Coronary artery (tissue), 2 donors: ENCODE data around the gene IGHMBP2.

Source experiments
- DNase-seq: peaks from one replicate; pipeline ENCODE4 v3.0.0-alpha.2; 2017; ENCODE audit warnings: low spot score
- H3K27ac ChIP-seq, 2 donors: fragments of 200-600 bp; sonication (generic); one replicate each; pipeline ENCODE4 v1.5.1; 2016 to 2019
- H3K4me3 ChIP-seq: fragments of 200-600 bp; sonication (generic); 2 replicates; pipeline ENCODE4 v1.5.1; 2016; ENCODE audit warnings: mild to moderate bottlenecking, moderate library complexity
- TF ChIP-seq, protein P1 (sequence below): fragments of 200-600 bp; sonication (generic); IDR thresholded peaks from one replicate; pipeline ENCODE4 v1.5.1; 2019; ENCODE audit warnings: antibody characterized with exemption

IGHMBP2 gene

DNA sequence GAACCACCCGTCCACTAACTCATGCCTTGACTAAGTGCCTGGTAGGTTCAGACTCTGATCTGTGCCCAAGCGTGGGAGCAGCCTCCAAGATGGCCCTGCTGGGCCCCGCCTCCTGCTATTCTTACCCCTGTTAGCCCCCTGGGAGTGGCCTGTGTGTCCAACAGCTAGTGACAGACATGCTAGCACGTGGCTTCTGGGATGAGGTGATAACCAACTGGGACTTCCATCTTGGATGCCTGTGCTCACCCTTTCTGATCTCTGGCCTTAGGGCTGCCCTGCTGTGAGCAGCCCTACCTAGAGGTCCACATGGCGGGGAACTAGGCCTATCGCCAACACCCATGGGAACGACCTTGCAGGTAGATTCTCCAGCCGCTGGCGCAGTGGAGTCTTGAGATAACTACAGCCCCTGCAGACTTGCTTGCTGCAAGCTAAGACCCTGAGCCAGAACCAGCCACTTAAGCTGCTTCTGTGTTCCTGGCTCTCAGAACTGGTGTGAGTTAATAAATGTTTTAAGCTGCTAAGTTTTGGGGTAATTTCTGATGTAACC, 2.8 kb upstream of the IGHMBP2 start:
- no peak overlapping the region for H3K4me3 ChIP-seq
- DNase-seq, result no peak
- TF ChIP-seq, protein P1, sequence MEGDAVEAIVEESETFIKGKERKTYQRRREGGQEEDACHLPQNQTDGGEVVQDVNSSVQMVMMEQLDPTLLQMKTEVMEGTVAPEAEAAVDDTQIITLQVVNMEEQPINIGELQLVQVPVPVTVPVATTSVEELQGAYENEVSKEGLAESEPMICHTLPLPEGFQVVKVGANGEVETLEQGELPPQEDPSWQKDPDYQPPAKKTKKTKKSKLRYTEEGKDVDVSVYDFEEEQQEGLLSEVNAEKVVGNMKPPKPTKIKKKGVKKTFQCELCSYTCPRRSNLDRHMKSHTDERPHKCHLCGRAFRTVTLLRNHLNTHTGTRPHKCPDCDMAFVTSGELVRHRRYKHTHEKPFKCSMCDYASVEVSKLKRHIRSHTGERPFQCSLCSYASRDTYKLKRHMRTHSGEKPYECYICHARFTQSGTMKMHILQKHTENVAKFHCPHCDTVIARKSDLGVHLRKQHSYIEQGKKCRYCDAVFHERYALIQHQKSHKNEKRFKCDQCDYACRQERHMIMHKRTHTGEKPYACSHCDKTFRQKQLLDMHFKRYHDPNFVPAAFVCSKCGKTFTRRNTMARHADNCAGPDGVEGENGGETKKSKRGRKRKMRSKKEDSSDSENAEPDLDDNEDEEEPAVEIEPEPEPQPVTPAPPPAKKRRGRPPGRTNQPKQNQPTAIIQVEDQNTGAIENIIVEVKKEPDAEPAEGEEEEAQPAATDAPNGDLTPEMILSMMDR, result no peak
- H3K27ac ChIP-seq, result no peak overlapping the region

DNA sequence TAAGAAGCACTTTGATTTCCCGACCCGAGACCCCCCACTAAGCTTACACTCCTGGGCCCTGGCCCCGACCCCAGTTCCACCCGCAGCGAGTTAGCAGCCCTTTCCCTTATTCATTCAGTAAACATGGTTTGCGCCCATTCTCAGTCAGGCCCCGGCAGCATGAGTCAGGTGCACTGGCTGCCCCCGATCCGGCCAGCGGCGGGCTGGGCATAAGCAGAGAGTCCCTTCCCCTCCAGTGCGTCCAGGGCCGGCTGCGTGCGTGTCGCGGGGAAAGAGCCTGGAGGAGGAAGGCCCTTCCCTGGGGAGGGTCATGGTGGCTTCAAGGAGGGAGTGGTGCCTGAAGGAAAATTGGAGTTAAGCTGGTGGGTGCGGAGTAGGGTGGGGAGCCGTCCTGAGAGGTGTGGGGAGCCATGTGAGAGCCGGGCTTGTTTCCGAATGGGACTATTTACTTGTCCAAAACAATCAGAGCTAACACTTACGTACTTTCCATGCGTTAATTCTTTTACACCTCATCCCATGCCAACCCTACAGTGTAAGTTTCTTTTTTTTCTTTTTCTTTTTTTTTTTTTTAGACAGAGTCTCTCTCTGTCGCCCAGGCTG, 657 bp downstream of the IGHMBP2 start:
- peak overlapping the region; percentile 80 to 89 for H3K27ac ChIP-seq
- no peak for DNase-seq
- peak overlapping the region; percentile 88 for H3K4me3 ChIP-seq
- TF ChIP-seq, protein P1, result no peak

DNA sequence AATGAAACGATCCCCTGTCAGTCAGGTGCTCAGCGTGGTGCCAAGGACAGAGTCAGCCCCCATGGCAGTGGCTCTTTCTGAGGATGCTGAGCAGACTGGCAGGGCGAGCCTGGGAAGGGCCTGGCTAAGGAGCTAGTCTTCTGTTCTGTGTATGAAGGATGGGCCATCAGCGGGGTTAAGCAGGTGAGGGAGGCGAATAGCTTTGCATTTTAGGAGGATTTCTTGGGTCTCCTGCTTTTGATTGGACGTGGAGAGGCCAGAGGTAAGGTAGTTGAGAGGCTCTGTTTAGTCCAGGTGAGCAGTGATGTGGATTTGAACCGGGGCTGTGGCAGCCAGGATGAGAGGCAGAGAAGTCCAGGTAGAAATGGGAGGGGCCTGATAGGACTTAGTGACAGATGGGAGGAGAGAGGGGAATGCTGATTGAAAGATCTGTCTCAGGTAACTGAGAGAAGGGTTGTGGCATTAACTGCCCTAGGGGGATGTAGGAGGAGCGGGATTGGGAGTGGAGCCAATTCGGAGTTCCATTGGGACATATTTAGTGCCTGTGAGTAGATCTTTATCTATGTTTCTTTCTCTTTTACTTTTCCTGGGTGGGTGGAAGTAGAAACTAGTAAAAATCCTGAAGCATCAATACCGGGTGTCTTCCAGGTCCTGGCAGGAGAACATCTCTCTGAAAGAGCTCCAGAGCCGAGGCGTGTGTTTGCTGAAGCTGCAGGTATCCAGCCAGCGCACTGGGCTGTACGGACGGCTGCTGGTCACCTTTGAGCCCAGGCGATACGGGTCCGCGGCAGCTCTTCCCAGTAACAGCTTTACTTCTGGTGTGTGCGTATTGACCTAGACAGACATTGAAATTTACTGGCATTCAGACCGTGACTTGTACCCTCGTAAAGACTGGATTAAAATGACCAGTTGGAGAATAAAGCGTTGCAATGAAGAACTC, 2.0 kb downstream of the IGHMBP2 start:
- no peak for DNase-seq
- Histone ChIP-seq H3K27ac (no peak overlapping the region), H3K4me3 (peak overlapping the region; percentile 88)
- TF ChIP-seq, protein P1, result no peak

DNA sequence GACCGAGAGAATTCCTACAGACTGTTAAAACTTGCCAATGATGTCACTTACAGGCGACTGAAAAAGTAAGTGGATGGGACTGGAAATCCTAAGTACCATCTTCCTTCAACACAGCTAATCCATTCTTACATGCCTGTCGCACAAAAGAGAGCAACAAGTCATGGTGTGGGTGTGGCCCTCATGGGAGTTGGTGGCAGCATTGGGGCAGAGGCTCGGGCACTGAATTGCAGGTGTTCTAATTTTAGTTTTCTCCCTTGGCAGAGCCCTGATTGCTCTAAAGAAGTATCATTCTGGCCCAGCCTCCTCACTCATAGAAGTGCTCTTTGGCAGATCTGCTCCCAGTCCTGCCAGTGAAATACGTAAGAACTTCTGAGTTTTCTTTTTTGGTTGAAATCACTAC, 4.6 kb downstream of the IGHMBP2 start:
- TF ChIP-seq, protein P1, result no peak
- H3K27ac ChIP-seq, result no peak overlapping the region
- no peak for DNase-seq
- no peak overlapping the region for H3K4me3 ChIP-seq

DNA sequence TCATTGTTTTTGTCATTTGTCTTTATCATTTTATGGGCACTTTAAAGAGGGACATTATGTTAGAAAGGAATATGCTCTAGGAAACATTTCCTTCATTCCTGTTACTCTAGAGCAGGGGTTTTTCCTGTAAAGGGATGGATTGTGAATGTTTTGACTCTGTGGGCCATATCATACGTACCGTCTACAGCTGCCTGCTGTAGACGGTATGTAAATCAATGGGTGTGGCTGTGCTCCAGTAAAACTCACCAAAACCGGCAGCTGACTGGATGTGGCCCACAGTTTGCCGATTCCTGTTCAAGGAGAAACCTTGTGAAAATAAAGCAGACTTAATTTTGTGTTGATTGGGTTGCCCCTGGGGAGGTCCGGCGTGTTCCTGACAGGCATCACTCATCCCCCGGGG, 7.3 kb downstream of the IGHMBP2 start:
- TF ChIP-seq, protein P1, result no peak

DNA sequence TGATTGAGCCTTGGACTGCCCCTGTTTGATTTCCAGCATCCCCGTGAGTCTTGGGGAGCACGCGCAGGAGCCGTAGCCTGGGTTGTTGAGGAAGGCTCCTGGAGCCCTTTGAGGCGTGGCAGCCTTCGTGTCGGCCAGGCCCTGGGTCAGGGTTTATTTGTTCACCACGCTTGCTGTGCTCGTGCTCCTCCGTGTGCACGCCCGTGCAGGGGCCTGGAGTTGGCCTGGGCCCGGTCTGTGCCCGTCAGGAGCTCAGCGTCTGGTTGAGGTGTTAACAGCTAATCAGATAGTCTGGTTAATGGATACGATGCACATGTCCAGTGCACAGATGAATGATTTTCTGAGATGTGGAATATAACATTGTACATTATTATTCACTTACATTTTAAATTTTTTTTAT, 8.0 kb downstream of the IGHMBP2 start:
- no peak for DNase-seq
- Histone ChIP-seq H3K27ac (no peak overlapping the region), H3K4me3 (no peak overlapping the region)
- TF ChIP-seq, protein P1, result no peak

More for the DNA sequence above, 7.3 kb downstream of the IGHMBP2 start:
- H3K27ac ChIP-seq, result no peak overlapping the region
- DNase-seq, result no peak
- H3K4me3 ChIP-seq, result no peak overlapping the region
